ENCODE measurements around the gene KDM1B. TPM values are rescaled to one million over a fixed set of nuclear protein-coding genes. Genes with fewer than 3 reads are reported as not detected.

The KDM1B gene
- total and polyA plus RNA-seq, 7 experiments from 2014 or later = 1.3 to 25.4 (median 8.7) TPM

GRCh38 chr6:18182568-18182967 is 27.3 kb downstream of the KDM1B start:
- Mint-ChIP-seq H3K36me3 (peaks cover 6 to 78% (median 39%) of the 10 kb centered on the region in 5 donors), H3K9me3 (no peaks in the 10 kb centered on the region), H3K4me3 (no peak overlapping the region), H3K27ac (no peak overlapping the region), H3K4me1 (peaks cover 0 to 11% (median 5%) of the 10 kb centered on the region in 7 donors), H3K27me3 (no peaks in the 10 kb centered on the region)
- H3K4me3 ChIP-seq (ENCODE audit: low read length) = no peak overlapping the region
- no peak overlapping the region for H3K27ac ChIP-seq (ENCODE audit: low read depth, low read length)
- intact Hi-C loops (cut with micrococcal nuclease) = no loop called here
- no peak for DNase-seq
- H3K27me3 ChIP-seq (ENCODE audit: control insufficient read depth in 2 of 2, insufficient read depth in 2 of 2, low read length in 2 of 2) = no peaks in the 10 kb centered on the region
- CTCF ChIA-PET = no interaction called here
- H3K4me1 ChIP-seq (ENCODE audit: control insufficient read depth in 2 of 2, insufficient read depth in 2 of 2, low read length in 2 of 2) = no peaks in the 10 kb centered on the region
- POLR2A ChIA-PET = no interaction called here
- no peak for ATAC-seq
- H3K36me3 ChIP-seq (ENCODE audit: control insufficient read depth in 2 of 3, insufficient read depth in 3 of 3, low read length in 3 of 3) = peaks cover 0 to 7% (median 0%) of the 10 kb centered on the region in 3 experiments
- H3K9me3 ChIP-seq (ENCODE audit: control insufficient read depth in 2 of 3, low read length in 3 of 3) = no peaks in the 10 kb centered on the region

- Mint-ChIP-seq H3K9me3 (no peaks in the 10 kb centered on the region), H3K4me1 (peaks cover 0 to 7% (median 5%) of the 10 kb centered on the region in 7 donors), H3K36me3 (peaks cover 2 to 75% (median 31%) of the 10 kb centered on the region in 5 donors), H3K27me3 (no peaks in the 10 kb centered on the region), H3K4me3 (peak overlapping the region in 1 of 10 donors; percentile 37), H3K27ac (no peak overlapping the region)
- intact Hi-C loops (cut with micrococcal nuclease) = no loop called here
- Histone ChIP-seq H3K27ac (ENCODE audit: low read depth, low read length) (no peak overlapping the region), H3K4me1 (ENCODE audit: control insufficient read depth in 2 of 2, insufficient read depth in 2 of 2, low read length in 2 of 2) (no peaks in the 10 kb centered on the region), H3K27me3 (ENCODE audit: control insufficient read depth in 2 of 2, insufficient read depth in 2 of 2, low read length in 2 of 2) (no peaks in the 10 kb centered on the region), H3K36me3 (ENCODE audit: control insufficient read depth in 2 of 3, insufficient read depth in 3 of 3, low read length in 3 of 3) (peaks cover 0 to 7% (median 0%) of the 10 kb centered on the region in 3 experiments), H3K4me3 (ENCODE audit: low read length) (no peak overlapping the region), H3K9me3 (ENCODE audit: control insufficient read depth in 2 of 3, low read length in 3 of 3) (no peaks in the 10 kb centered on the region)
- ATAC-seq (no peak), DNase-seq (no peak)
- ChIA-PET POLR2A (no interaction called here), CTCF (no interaction called here)
Measured at GRCh38 chr6:18183766-18184165, 28.5 kb downstream of the KDM1B start.

- Mint-ChIP-seq H3K27me3 (no peaks in the 10 kb centered on the region), H3K27ac (no peak overlapping the region), H3K4me1 (peaks cover 0 to 6% (median 0%) of the 10 kb centered on the region in 7 donors), H3K36me3 (peaks cover 0 to 70% (median 32%) of the 10 kb centered on the region in 5 donors), H3K9me3 (no peaks in the 10 kb centered on the region), H3K4me3 (no peak overlapping the region)
- Histone ChIP-seq H3K4me3 (ENCODE audit: low read length) (no peak overlapping the region), H3K27ac (ENCODE audit: low read depth, low read length) (no peak overlapping the region), H3K36me3 (ENCODE audit: control insufficient read depth in 2 of 3, insufficient read depth in 3 of 3, low read length in 3 of 3) (peaks cover 0 to 5% (median 0%) of the 10 kb centered on the region in 3 experiments), H3K4me1 (ENCODE audit: control insufficient read depth in 2 of 2, insufficient read depth in 2 of 2, low read length in 2 of 2) (no peaks in the 10 kb centered on the region), H3K27me3 (ENCODE audit: control insufficient read depth in 2 of 2, insufficient read depth in 2 of 2, low read length in 2 of 2) (no peaks in the 10 kb centered on the region), H3K9me3 (ENCODE audit: control insufficient read depth in 2 of 3, low read length in 3 of 3) (no peaks in the 10 kb centered on the region)
- ATAC-seq (no peak), DNase-seq (no peak)
- intact Hi-C loops (cut with micrococcal nuclease) = no loop called here
- ChIA-PET CTCF (no interaction called here), POLR2A (no interaction called here)
Measured at GRCh38 chr6:18185624-18186023, 30.4 kb downstream of the KDM1B start.

GRCh38 chr6:18186033-18186432 is 30.8 kb downstream of the KDM1B start:
- Mint-ChIP-seq H3K9me3 (no peaks in the 10 kb centered on the region), H3K4me1 (peaks cover 0 to 6% (median 0%) of the 10 kb centered on the region in 7 donors), H3K27me3 (no peaks in the 10 kb centered on the region), H3K27ac (no peak overlapping the region), H3K4me3 (no peak overlapping the region), H3K36me3 (peaks cover 0 to 68% (median 30%) of the 10 kb centered on the region in 5 donors)
- POLR2A ChIA-PET = no interaction called here
- Histone ChIP-seq H3K4me1 (ENCODE audit: control insufficient read depth in 2 of 2, insufficient read depth in 2 of 2, low read length in 2 of 2) (no peaks in the 10 kb centered on the region), H3K27ac (ENCODE audit: low read depth, low read length) (no peak overlapping the region), H3K4me3 (ENCODE audit: low read length) (no peak overlapping the region), H3K36me3 (ENCODE audit: control insufficient read depth in 2 of 3, insufficient read depth in 3 of 3, low read length in 3 of 3) (peaks cover 0 to 5% (median 0%) of the 10 kb centered on the region in 3 experiments), H3K27me3 (ENCODE audit: control insufficient read depth in 2 of 2, insufficient read depth in 2 of 2, low read length in 2 of 2) (no peaks in the 10 kb centered on the region), H3K9me3 (ENCODE audit: control insufficient read depth in 2 of 3, low read length in 3 of 3) (no peaks in the 10 kb centered on the region)
- CTCF ChIA-PET = no interaction called here
- DNase-seq (no peak), ATAC-seq (no peak)
- intact Hi-C loops (cut with micrococcal nuclease) = no loop called here

- Histone ChIP-seq H3K27ac (ENCODE audit: low read depth, low read length) (no peak overlapping the region), H3K9me3 (ENCODE audit: control insufficient read depth in 2 of 3, low read length in 3 of 3) (no peaks in the 10 kb centered on the region), H3K27me3 (ENCODE audit: control insufficient read depth in 2 of 2, insufficient read depth in 2 of 2, low read length in 2 of 2) (no peaks in the 10 kb centered on the region), H3K36me3 (ENCODE audit: control insufficient read depth in 2 of 3, insufficient read depth in 3 of 3, low read length in 3 of 3) (peaks cover 0 to 12% (median 0%) of the 10 kb centered on the region in 3 experiments), H3K4me3 (ENCODE audit: low read length) (no peak overlapping the region), H3K4me1 (ENCODE audit: control insufficient read depth in 2 of 2, insufficient read depth in 2 of 2, low read length in 2 of 2) (no peaks in the 10 kb centered on the region)
- peak; percentile 57 for ATAC-seq
- Mint-ChIP-seq H3K36me3 (peaks cover 0 to 69% (median 34%) of the 10 kb centered on the region in 5 donors), H3K9me3 (no peaks in the 10 kb centered on the region), H3K27me3 (no peaks in the 10 kb centered on the region), H3K4me1 (peaks cover 0 to 6% (median 0%) of the 10 kb centered on the region in 7 donors), H3K27ac (no peak overlapping the region), H3K4me3 (no peak overlapping the region)
- ChIA-PET CTCF (no interaction called here), POLR2A (interaction anchor here (0.6 kb wide), 1 partner anchor 31 kb away, joined by 3 read pairs; no protein-coding TSS in a partner anchor)
- intact Hi-C loops (cut with micrococcal nuclease) = no loop called here
- no peak for DNase-seq
Measured at GRCh38 chr6:18186540-18187250, 31.5 kb downstream of the KDM1B start.

- ChIA-PET CTCF (no interaction called here), POLR2A (no interaction called here)
- Histone ChIP-seq H3K9me3 (ENCODE audit: control insufficient read depth in 2 of 3, low read length in 3 of 3) (no peaks in the 10 kb centered on the region), H3K27me3 (ENCODE audit: control insufficient read depth in 2 of 2, insufficient read depth in 2 of 2, low read length in 2 of 2) (no peaks in the 10 kb centered on the region), H3K36me3 (ENCODE audit: control insufficient read depth in 2 of 3, insufficient read depth in 3 of 3, low read length in 3 of 3) (peaks cover 0 to 15% (median 0%) of the 10 kb centered on the region in 3 experiments), H3K27ac (ENCODE audit: low read depth, low read length) (no peak overlapping the region), H3K4me1 (ENCODE audit: control insufficient read depth in 2 of 2, insufficient read depth in 2 of 2, low read length in 2 of 2) (no peaks in the 10 kb centered on the region), H3K4me3 (ENCODE audit: low read length) (no peak overlapping the region)
- H3K9me3 Mint-ChIP-seq = no peaks in the 10 kb centered on the region
- intact Hi-C loops (cut with micrococcal nuclease) = no loop called here
- peaks cover 0 to 5% (median 0%) of the 10 kb centered on the region in 7 donors for H3K4me1 Mint-ChIP-seq
- H3K27ac Mint-ChIP-seq = no peak overlapping the region
- DNase-seq (no peak), ATAC-seq (no peak)
- peaks cover 0 to 64% (median 31%) of the 10 kb centered on the region in 5 donors for H3K36me3 Mint-ChIP-seq
- H3K4me3 Mint-ChIP-seq = no peak overlapping the region
- H3K27me3 Mint-ChIP-seq = no peaks in the 10 kb centered on the region
Measured at GRCh38 chr6:18187701-18188100, 32.5 kb downstream of the KDM1B start.

GRCh38 chr6:18189196-18189595 is 34.0 kb downstream of the KDM1B start:
- intact Hi-C loops (cut with micrococcal nuclease) = no loop called here
- POLR2A ChIA-PET = no interaction called here
- ATAC-seq = no peak
- H3K36me3 Mint-ChIP-seq = peaks cover 0 to 57% (median 26%) of the 10 kb centered on the region in 5 donors
- H3K27ac ChIP-seq (ENCODE audit: low read depth, low read length) = no peak overlapping the region
- no peak overlapping the region for H3K4me3 Mint-ChIP-seq
- H3K4me1 Mint-ChIP-seq = peaks cover 0 to 2% (median 0%) of the 10 kb centered on the region in 7 donors
- no peaks in the 10 kb centered on the region for H3K27me3 ChIP-seq (ENCODE audit: control insufficient read depth in 2 of 2, insufficient read depth in 2 of 2, low read length in 2 of 2)
- H3K9me3 Mint-ChIP-seq = no peaks in the 10 kb centered on the region
- no peaks in the 10 kb centered on the region for H3K9me3 ChIP-seq (ENCODE audit: control insufficient read depth in 2 of 3, low read length in 3 of 3)
- CTCF ChIA-PET = no interaction called here
- peaks cover 0 to 18% (median 0%) of the 10 kb centered on the region in 3 experiments for H3K36me3 ChIP-seq (ENCODE audit: control insufficient read depth in 2 of 3, insufficient read depth in 3 of 3, low read length in 3 of 3)
- H3K27me3 Mint-ChIP-seq = no peaks in the 10 kb centered on the region
- DNase-seq = no peak
- no peak overlapping the region for H3K4me3 ChIP-seq (ENCODE audit: low read length)
- no peak overlapping the region for H3K27ac Mint-ChIP-seq
- no peaks in the 10 kb centered on the region for H3K4me1 ChIP-seq (ENCODE audit: control insufficient read depth in 2 of 2, insufficient read depth in 2 of 2, low read length in 2 of 2)

Data from naive thymus-derived CD4-positive, alpha-beta T cell (primary cell).